H9 (cell line): ENCODE data around the gene SRSF11. TPM values are rescaled to one million over a fixed set of nuclear protein-coding genes. Genes with fewer than 3 reads are reported as not detected.

Experiments used
- DNase-seq: peaks from one replicate; pipeline ENCODE4 v3.0.0-alpha.2; 2017
- H2AFZ ChIP-seq: one replicate; pipeline ENCODE4 v1.6.1; 2013; ENCODE audit warnings: mild to moderate bottlenecking, low read length, control low read depth, moderate library complexity
- H2AK5ac ChIP-seq: 2 replicates; pipeline ENCODE4 v1.6.1; 2013; ENCODE audit warnings: low read length, control low read depth, mixed read lengths; ENCODE audit not compliant: insufficient read length
- H2BK120ac ChIP-seq: one replicate; pipeline ENCODE4 v1.6.1; 2013; ENCODE audit warnings: low read depth, mild to moderate bottlenecking, low read length, control low read depth, inconsistent platforms; ENCODE audit not compliant: poor library complexity, severe bottlenecking
- H2BK12ac ChIP-seq: 2 replicates; pipeline ENCODE4 v1.6.1; 2013; ENCODE audit warnings: low read length, control low read depth, mixed read lengths, low read depth; ENCODE audit not compliant: insufficient read length
- H2BK15ac ChIP-seq: 2 replicates; pipeline ENCODE4 v1.6.1; 2013; ENCODE audit warnings: low read depth, low read length, control low read depth
- H2BK20ac ChIP-seq: one replicate; pipeline ENCODE4 v1.6.1; 2013; ENCODE audit warnings: low read depth, mild to moderate bottlenecking, low read length, control low read depth, inconsistent platforms; ENCODE audit not compliant: poor library complexity, severe bottlenecking
- H2BK5ac ChIP-seq: 2 replicates; pipeline ENCODE4 v1.6.1; 2013; ENCODE audit warnings: low read length, control low read depth, mixed read lengths; ENCODE audit not compliant: insufficient read length
- H3K14ac ChIP-seq: 2 replicates; pipeline ENCODE4 v1.6.1; 2013; ENCODE audit warnings: low read length, control low read depth; ENCODE audit not compliant: insufficient read depth
- H3K18ac ChIP-seq: 2 replicates; pipeline ENCODE4 v1.6.1; 2013; ENCODE audit warnings: low read depth, mild to moderate bottlenecking, mixed read lengths, low read length, control low read depth; ENCODE audit not compliant: insufficient read length
- H3K23ac ChIP-seq: 2 replicates; pipeline ENCODE4 v1.6.1; 2013; ENCODE audit warnings: low read length, control low read depth, mixed read lengths, low read depth; ENCODE audit not compliant: insufficient read length
- H3K23me2 ChIP-seq: 2 replicates; pipeline ENCODE4 v1.6.1; 2013; ENCODE audit warnings: low read depth, mild to moderate bottlenecking, mixed read lengths, low read length, control low read depth; ENCODE audit not compliant: insufficient read length, poor library complexity, severe bottlenecking
- H3K27ac ChIP-seq: 2 replicates; pipeline ENCODE4 v1.5.1; 2013; ENCODE audit warnings: low read length, control low read depth, mixed read lengths, low read depth; ENCODE audit not compliant: insufficient read length
- H3K27me3 ChIP-seq: 2 replicates; pipeline ENCODE4 v1.6.1; 2013; ENCODE audit warnings: low read length, control low read depth, inconsistent platforms; ENCODE audit not compliant: insufficient read depth
- H3K4ac ChIP-seq: 2 replicates; pipeline ENCODE4 v1.6.1; 2013; ENCODE audit warnings: low read depth, mild to moderate bottlenecking, control low read depth, inconsistent platforms, low read length, moderate library complexity
- H3K4me1 ChIP-seq: 2 replicates; pipeline ENCODE4 v1.6.1; 2013; ENCODE audit warnings: low read length, control low read depth, inconsistent platforms; ENCODE audit not compliant: insufficient read depth
- H3K4me2 ChIP-seq: 2 replicates; pipeline ENCODE4 v1.6.1; 2013; ENCODE audit warnings: low read length, control low read depth, mixed read lengths; ENCODE audit not compliant: insufficient read length, insufficient read depth
- H3K56ac ChIP-seq: 2 replicates; pipeline ENCODE4 v1.6.1; 2013; ENCODE audit warnings: low read depth, mild to moderate bottlenecking, mixed read lengths, low read length, control low read depth; ENCODE audit not compliant: insufficient read length
- H3K79me1 ChIP-seq: 2 replicates; pipeline ENCODE4 v1.6.1; 2013; ENCODE audit warnings: low read depth, mild to moderate bottlenecking, moderate library complexity, low read length, control low read depth, inconsistent platforms; ENCODE audit not compliant: insufficient read depth, poor library complexity, severe bottlenecking
- H3K79me2 ChIP-seq: 2 replicates; pipeline ENCODE4 v1.6.1; 2013; ENCODE audit warnings: low read length, control low read depth, inconsistent platforms; ENCODE audit not compliant: insufficient read depth
- H3K9ac ChIP-seq: 2 replicates; pipeline ENCODE4 v1.6.1; 2013; ENCODE audit warnings: low read length, control low read depth, mixed read lengths; ENCODE audit not compliant: insufficient read length; ENCODE audit errors: extremely low read depth
- H3K9me3 ChIP-seq: one replicate; pipeline ENCODE4 v1.6.1; 2013; ENCODE audit warnings: low read depth, low read length, inconsistent platforms; ENCODE audit not compliant: control insufficient read depth
- H3T11ph ChIP-seq: one replicate; pipeline ENCODE4 v1.6.1; 2013; ENCODE audit warnings: mild to moderate bottlenecking, low read length, control low read depth, inconsistent platforms
- H4K20me1 ChIP-seq: one replicate; pipeline ENCODE4 v1.6.1; 2013; ENCODE audit not compliant: control insufficient read depth, insufficient read length, insufficient read depth
- H4K5ac ChIP-seq: 2 replicates; pipeline ENCODE4 v1.6.1; 2013; ENCODE audit warnings: low read depth, mild to moderate bottlenecking, mixed read lengths, low read length, control low read depth; ENCODE audit not compliant: insufficient read length
- H4K8ac ChIP-seq: replicated peaks from 2 replicates; pipeline ENCODE4 v1.6.1; 2013; ENCODE audit warnings: low read length, control low read depth, mixed read lengths, low read depth; ENCODE audit not compliant: insufficient read length
- H4K91ac ChIP-seq: 2 replicates; pipeline ENCODE4 v1.6.1; 2013; ENCODE audit warnings: low read depth, mild to moderate bottlenecking, moderate library complexity, mixed read lengths, low read length, control low read depth; ENCODE audit not compliant: insufficient read length
- H3K27ac Mint-ChIP-seq, 3 experiments: 2 replicates in 2 of 3; 3 replicates in 1 of 3; pipeline ENCODE4 v1.8.0; 2020 to 2021; ENCODE audit warnings: mixed read lengths in 3 of 3, mild to moderate bottlenecking in 1 of 3, moderate library complexity in 1 of 3
- H3K27me3 Mint-ChIP-seq: 2 replicates; pipeline ENCODE4 v1.8.0; 2021; ENCODE audit warnings: low read depth, mild to moderate bottlenecking, moderate library complexity, mixed read lengths
- H3K36me3 Mint-ChIP-seq, 3 experiments: 2 replicates in 2 of 3; 3 replicates in 1 of 3; pipeline ENCODE4 v1.8.0; 2020 to 2021; ENCODE audit warnings: low read depth in 3 of 3, mixed read lengths in 3 of 3; ENCODE audit not compliant: insufficient read depth in 1 of 3
- H3K4me1 Mint-ChIP-seq, 2 experiments: 2 replicates each; pipeline ENCODE4 v1.8.0; 2020; ENCODE audit warnings: mixed read lengths in 2 of 2
- H3K4me3 Mint-ChIP-seq, 2 experiments: 2 replicates in 1 of 2; 3 replicates in 1 of 2; pipeline ENCODE4 v1.8.0; 2020 to 2021; ENCODE audit warnings: mild to moderate bottlenecking in 2 of 2, mixed read lengths in 2 of 2, moderate library complexity in 1 of 2
- H3K9me3 Mint-ChIP-seq, 2 experiments: 2 replicates in 1 of 2; 3 replicates in 1 of 2; pipeline ENCODE4 v1.8.0; 2020; ENCODE audit warnings: mild to moderate bottlenecking in 2 of 2, mixed read lengths in 2 of 2, moderate library complexity in 1 of 2
- CTCF ChIP-seq: fragments of 200-600 bp; sonication (generic); conservative IDR thresholded peaks from 3 replicates; pipeline ENCODE4 v1.8.0; 2021; ENCODE audit warnings: antibody characterized with exemption, mild to moderate bottlenecking
- WGBS: extraction: QIAGEN DNeasy Blood & Tissue Kit; methylation state at CpG from one replicate; pipeline ENCODE4 v1.1.7; 2013; ENCODE audit warnings: missing lambda C conversion rate, low lambda C conversion rate, mixed read lengths; ENCODE audit not compliant: insufficient read length; ENCODE audit errors: extremely low coverage; 5-methylcytosine and 5-hydroxymethylcytosine counted together
- total RNA-seq: library from RNA; stranded (reverse); gene quantifications from 2 replicates; pipeline ENCODE4 v1.2.1, GENCODE V29; 2021

The SRSF11 gene
- total RNA-seq, 1 experiment from 2014 or later, result 214 TPM

DNA sequence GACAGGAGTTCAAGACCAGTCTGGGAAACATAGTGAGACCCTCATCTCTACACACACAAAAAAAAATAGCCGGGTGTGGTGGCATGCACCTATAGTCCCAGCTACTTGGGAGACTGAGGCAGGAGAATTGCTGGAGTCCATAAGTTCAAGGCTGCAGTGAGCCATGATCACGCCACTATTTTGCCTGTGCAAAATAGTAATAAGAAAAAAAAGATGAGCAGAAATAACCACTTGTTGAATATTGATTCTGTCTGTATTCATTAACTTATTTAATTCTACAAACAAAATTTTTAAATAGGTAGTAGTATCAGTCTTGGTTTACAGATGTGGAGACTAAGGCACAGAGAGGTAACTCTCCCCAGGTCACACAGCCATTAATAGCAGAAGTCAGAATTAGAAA lies 32.7 kb upstream of the SRSF11 start:
- Histone ChIP-seq H2BK20ac (no peak overlapping the region), H3K18ac (no peak overlapping the region), H3K4me2 (no peak overlapping the region), H2AFZ (no peak overlapping the region), H3K4me1 (no peaks in the 10 kb centered on the region), H3K27me3 (no peaks in the 10 kb centered on the region), H3K79me2 (no peaks in the 10 kb centered on the region; the same call in 1 of the 2 replicates), H3K23ac (no peak overlapping the region), H4K91ac (no peak overlapping the region), H2BK15ac (no peak overlapping the region), H2BK12ac (no peak overlapping the region), H3K27ac (no peak overlapping the region), H2BK120ac (no peak overlapping the region), H4K5ac (no peak overlapping the region), H3K79me1 (no peaks in the 10 kb centered on the region), H3K56ac (no peak overlapping the region), H3K9me3 (no peaks in the 10 kb centered on the region), H2AK5ac (no peak overlapping the region), H3K9ac (no peak overlapping the region), H3K23me2 (no peaks in the 10 kb centered on the region), H4K20me1 (no peaks in the 10 kb centered on the region), H3K4ac (no peak overlapping the region), H4K8ac (no peak overlapping the region), H2BK5ac (no peak overlapping the region), H3T11ph (no peak overlapping the region), H3K14ac (no peak overlapping the region)
- Mint-ChIP-seq H3K27ac (no peak overlapping the region), H3K36me3 (peaks cover 0 to 5% (median 0%) of the 10 kb centered on the region in 3 experiments; a peak in 2 of 7 replicates), H3K4me3 (no peak overlapping the region), H3K4me1 (no peaks in the 10 kb centered on the region), H3K9me3 (peaks cover 0 to 2% of the 10 kb centered on the region in 2 experiments; a peak in 1 of 5 replicates), H3K27me3 (no peaks in the 10 kb centered on the region)
- DNase-seq, result no peak
- no peak for TF ChIP-seq CTCF
- no CpG with 5 or more reads among the region's 2 CpGs for WGBS
